Fibroblast of lung (primary cell): ENCODE measurements around the gene OXSR1. TPM values are rescaled to one million over a fixed set of nuclear protein-coding genes. Genes with fewer than 3 reads are reported as not detected.

ENCODE experiments used
- DNase-seq, 2 donors: peaks; one replicate each; pipeline versions ENCODE4 v3.0.0 to v3.0.0-alpha.2; 2010; ENCODE audit warnings: low read depth in 2 of 2
- H2AFZ ChIP-seq: 2 replicates; pipeline ENCODE4 v1.5.1; 2012; ENCODE audit warnings: low read length, control low read depth, inconsistent platforms
- H3K27ac ChIP-seq: 2 replicates; pipeline ENCODE4 v1.5.1; 2011; ENCODE audit warnings: low read length, control low read depth; ENCODE audit not compliant: insufficient read depth
- H3K27me3 ChIP-seq: 2 replicates; pipeline ENCODE4 v1.5.1; 2011; ENCODE audit warnings: mild to moderate bottlenecking, low read length; ENCODE audit not compliant: control insufficient read depth, insufficient read depth
- H3K36me3 ChIP-seq: 2 replicates; pipeline ENCODE4 v1.5.1; 2011; ENCODE audit warnings: low read length; ENCODE audit not compliant: control insufficient read depth, insufficient read depth
- H3K4me1 ChIP-seq: 2 replicates; pipeline ENCODE4 v1.5.1; 2011; ENCODE audit warnings: low read length; ENCODE audit not compliant: control insufficient read depth, insufficient read depth; ENCODE audit errors: extremely low read depth
- H3K4me2 ChIP-seq: 2 replicates; pipeline ENCODE4 v1.5.1; 2011; ENCODE audit warnings: low read length, control low read depth; ENCODE audit not compliant: insufficient read depth; ENCODE audit errors: extremely low read depth
- H3K4me3 ChIP-seq, 4 experiments: fragments of 200-600 bp in 1 of 4; sonication (generic) in 1 of 4; replicated peaks in 1 of 4; 2 replicates each; pipeline ENCODE4 v1.5.1; 2011 to 2016; ENCODE audit warnings: low read length in 4 of 4, low read depth in 3 of 4, mild to moderate bottlenecking in 3 of 4, control low read depth in 2 of 4, inconsistent platforms in 1 of 4, mixed read lengths in 1 of 4; ENCODE audit not compliant: insufficient read depth in 1 of 4; ENCODE audit errors: control extremely low read depth in 1 of 4
- H3K79me2 ChIP-seq: 2 replicates; pipeline ENCODE4 v1.5.1; 2012; ENCODE audit warnings: mild to moderate bottlenecking, low read length, inconsistent platforms; ENCODE audit not compliant: control insufficient read depth, insufficient read depth
- H3K9ac ChIP-seq: 2 replicates; pipeline ENCODE4 v1.5.1; 2011; ENCODE audit warnings: mild to moderate bottlenecking, low read length, control low read depth; ENCODE audit not compliant: insufficient read depth
- H3K9me3 ChIP-seq: 2 replicates; pipeline ENCODE4 v1.5.1; 2012; ENCODE audit warnings: low read depth, low read length; ENCODE audit not compliant: control insufficient read depth, insufficient read depth
- H4K20me1 ChIP-seq: 2 replicates; pipeline ENCODE4 v1.5.1; 2011; ENCODE audit warnings: low read length; ENCODE audit not compliant: control insufficient read depth, insufficient read depth; ENCODE audit errors: extremely low read depth
- CTCF ChIP-seq, 2 donors: IDR thresholded peaks in 1 of 2; conservative IDR thresholded peaks in 1 of 2; 1 replicate in 1 of 2; 2 replicates in 1 of 2; pipeline ENCODE4 v1.5.1; 2011 to 2012; ENCODE audit warnings: low read length in 2 of 2, control low read depth in 1 of 2, inconsistent platforms in 1 of 2, low read depth in 1 of 2, mild to moderate bottlenecking in 1 of 2
- EZH2 ChIP-seq: IDR thresholded peaks from 2 replicates; pipeline ENCODE4 v1.5.1; 2012; ENCODE audit warnings: low read length, control low read depth, mild to moderate bottlenecking; ENCODE audit errors: missing control alignments
- polyA plus RNA-seq, 2 donors: library from polyadenylated mRNA; depleted of rRNA in 1 of 2; stranded (reverse) in 1 of 2; unstranded in 1 of 2; fragments of >200 nt; gene quantifications; 2 replicates each; pipeline ENCODE4 v1.2.1, GENCODE V29; 2011 to 2012; ENCODE audit warnings: missing spikeins in 1 of 2
- total RNA-seq: library from RNA; depleted of rRNA; stranded (reverse); fragments of >200 nt; gene quantifications from 2 replicates; pipeline ENCODE4 v1.2.1, GENCODE V29; 2014

The OXSR1 gene
- total and polyA plus RNA-seq, 2 donors (not counting 1 experiment from before 2014, with no cell fraction given), result 32.7 to 45.2 TPM

GRCh38 chr3:38274864-38275649 is 109.7 kb downstream of the OXSR1 start:
- H3K9me3 ChIP-seq, result no peaks in the 10 kb centered on the region
- H3K9ac ChIP-seq, result no peak overlapping the region
- DNase-seq, result no peak
- H3K79me2 ChIP-seq, result no peaks in the 10 kb centered on the region
- no peaks in the 10 kb centered on the region for H4K20me1 ChIP-seq
- H3K27ac ChIP-seq, result no peak overlapping the region
- no peak overlapping the region for H3K4me2 ChIP-seq
- H3K27me3 ChIP-seq, result no peaks in the 10 kb centered on the region
- no peak overlapping the region for H3K4me3 ChIP-seq
- no peak for TF ChIP-seq EZH2
- no peak for TF ChIP-seq CTCF (conservative IDR thresholded peaks at IDR 0.05 in 1 of 2, IDR thresholded peaks at IDR 0.05 in 1 of 2; ENCODE audit: low read depth in 1 of 2, low read length in 2 of 2)
- no peaks in the 10 kb centered on the region for H3K36me3 ChIP-seq
- no peak overlapping the region for H2AFZ ChIP-seq
- H3K4me1 ChIP-seq, result no peaks in the 10 kb centered on the region

- Histone ChIP-seq H3K79me2 (no peaks in the 10 kb centered on the region), H3K4me1 (no peaks in the 10 kb centered on the region), H3K27ac (no peak overlapping the region), H3K36me3 (no peaks in the 10 kb centered on the region), H3K27me3 (no peaks in the 10 kb centered on the region), H3K9ac (no peak overlapping the region), H3K4me3 (no peak overlapping the region), H4K20me1 (no peaks in the 10 kb centered on the region), H2AFZ (no peak overlapping the region), H3K4me2 (no peak overlapping the region), H3K9me3 (no peaks in the 10 kb centered on the region)
- no peak for DNase-seq
- no peak for TF ChIP-seq CTCF (conservative IDR thresholded peaks at IDR 0.05 in 1 of 2, IDR thresholded peaks at IDR 0.05 in 1 of 2; ENCODE audit: low read depth in 1 of 2, low read length in 2 of 2)
- TF ChIP-seq EZH2, result no peak
Observed at GRCh38 chr3:38275658-38276057, 110.3 kb downstream of the OXSR1 start.

GRCh38 chr3:38276081-38276916 is 111.0 kb downstream of the OXSR1 start:
- Histone ChIP-seq H3K27ac (no peak overlapping the region), H3K4me1 (no peaks in the 10 kb centered on the region), H3K79me2 (no peaks in the 10 kb centered on the region), H4K20me1 (no peaks in the 10 kb centered on the region), H3K4me2 (no peak overlapping the region), H3K4me3 (no peak overlapping the region), H3K27me3 (no peaks in the 10 kb centered on the region), H3K9me3 (no peaks in the 10 kb centered on the region), H2AFZ (no peak overlapping the region), H3K9ac (no peak overlapping the region), H3K36me3 (no peaks in the 10 kb centered on the region)
- DNase-seq, result no peak
- no peak for TF ChIP-seq EZH2
- no peak for TF ChIP-seq CTCF (conservative IDR thresholded peaks at IDR 0.05 in 1 of 2, IDR thresholded peaks at IDR 0.05 in 1 of 2; ENCODE audit: low read depth in 1 of 2, low read length in 2 of 2)
